ENCODE data around the gene OR2C3.

- TF ChIP-seq CTCF (IDR thresholded peaks at IDR 0.05) (no peak), POLR2A (IDR thresholded peaks at IDR 0.05) (no peak)
Observed at GRCh38 chr1:247482747-247483146, 53.5 kb downstream of the OR2C3 start.

All from uterus (tissue), 2 donors.